Measurements from ENCODE around the gene BICD2.

BICD2 gene

DNA sequence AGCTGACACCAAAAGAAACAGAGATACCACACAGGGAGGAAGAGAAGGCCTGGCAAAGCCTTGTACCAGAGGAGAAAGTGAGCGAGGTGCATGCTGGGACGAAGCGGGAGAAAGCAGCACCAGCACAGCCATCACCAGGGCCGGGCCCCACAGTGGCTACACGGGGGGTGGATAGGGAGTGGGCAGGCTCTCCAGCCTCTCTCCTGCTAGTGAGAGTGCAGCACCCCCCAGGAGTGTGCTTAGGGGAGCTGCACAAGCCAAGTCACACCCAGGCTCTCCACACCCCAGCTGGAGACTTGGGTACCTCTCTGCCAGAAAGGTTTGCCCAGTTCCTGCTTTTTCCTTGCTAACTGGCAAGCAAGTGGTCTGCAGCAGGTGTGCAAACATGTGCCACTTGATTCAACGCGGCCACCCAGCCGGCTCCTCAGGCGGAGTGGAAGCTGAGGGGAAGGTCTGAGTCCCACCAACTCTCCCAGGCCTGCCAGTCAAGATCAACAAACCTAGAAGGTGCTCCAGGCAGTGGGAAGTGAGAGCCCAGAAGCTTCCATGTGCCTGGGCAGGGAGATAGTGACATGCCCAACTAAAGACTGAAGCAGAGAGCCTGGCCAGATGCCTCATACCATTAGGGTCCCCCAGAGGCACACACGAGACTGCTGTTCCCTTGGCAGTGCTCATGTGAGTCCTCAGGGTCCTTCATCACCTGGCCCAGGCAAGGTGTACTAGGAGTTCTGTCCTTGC is 39.9 kb downstream of the BICD2 start:
- no peak overlapping the region for H3K4me3 ChIP-seq (ENCODE audit: low read depth, low read length)
- no peak for DNase-seq (ENCODE audit: low read depth, low spot score)
- TF ChIP-seq, protein P1, sequence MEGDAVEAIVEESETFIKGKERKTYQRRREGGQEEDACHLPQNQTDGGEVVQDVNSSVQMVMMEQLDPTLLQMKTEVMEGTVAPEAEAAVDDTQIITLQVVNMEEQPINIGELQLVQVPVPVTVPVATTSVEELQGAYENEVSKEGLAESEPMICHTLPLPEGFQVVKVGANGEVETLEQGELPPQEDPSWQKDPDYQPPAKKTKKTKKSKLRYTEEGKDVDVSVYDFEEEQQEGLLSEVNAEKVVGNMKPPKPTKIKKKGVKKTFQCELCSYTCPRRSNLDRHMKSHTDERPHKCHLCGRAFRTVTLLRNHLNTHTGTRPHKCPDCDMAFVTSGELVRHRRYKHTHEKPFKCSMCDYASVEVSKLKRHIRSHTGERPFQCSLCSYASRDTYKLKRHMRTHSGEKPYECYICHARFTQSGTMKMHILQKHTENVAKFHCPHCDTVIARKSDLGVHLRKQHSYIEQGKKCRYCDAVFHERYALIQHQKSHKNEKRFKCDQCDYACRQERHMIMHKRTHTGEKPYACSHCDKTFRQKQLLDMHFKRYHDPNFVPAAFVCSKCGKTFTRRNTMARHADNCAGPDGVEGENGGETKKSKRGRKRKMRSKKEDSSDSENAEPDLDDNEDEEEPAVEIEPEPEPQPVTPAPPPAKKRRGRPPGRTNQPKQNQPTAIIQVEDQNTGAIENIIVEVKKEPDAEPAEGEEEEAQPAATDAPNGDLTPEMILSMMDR (IDR thresholded peaks at IDR 0.05; ENCODE audit: low read depth, low read length): no peak
- in situ Hi-C loops (cut with HindIII; ENCODE audit: low sequenced_read_pairs): no loop called here

DNA sequence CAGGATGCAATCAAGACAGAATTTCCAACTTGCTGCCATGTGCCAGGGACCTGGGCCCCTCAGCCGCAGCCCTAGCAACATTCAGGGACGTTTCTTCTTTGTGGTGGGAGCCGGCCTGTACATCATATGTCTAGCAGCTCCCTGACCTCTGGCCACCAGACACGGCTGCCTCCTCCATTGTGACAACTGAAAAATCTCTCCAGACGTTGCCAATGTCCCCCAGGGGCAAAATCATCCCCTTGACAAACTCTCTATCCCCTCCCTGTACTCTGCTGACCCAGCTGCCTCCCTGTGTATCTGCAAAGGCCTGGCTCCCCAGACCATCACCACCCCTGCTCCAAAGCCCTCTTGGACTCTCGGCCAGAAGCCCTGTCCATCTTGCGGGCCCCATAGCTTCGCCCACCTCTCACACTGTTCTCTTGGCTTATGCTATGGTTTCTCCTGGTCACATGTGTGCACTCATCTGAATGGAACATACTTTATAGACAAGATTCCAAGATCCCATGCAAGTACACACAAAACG is 40.8 kb downstream of the BICD2 start:
- in situ Hi-C loops (cut with HindIII; ENCODE audit: low sequenced_read_pairs): no loop called here
- TF ChIP-seq, protein P1 (IDR thresholded peaks at IDR 0.05; ENCODE audit: low read depth, low read length): no peak
- no peak for DNase-seq (ENCODE audit: low read depth, low spot score)
- H3K4me3 ChIP-seq (ENCODE audit: low read depth, low read length): no peak overlapping the region

DNA sequence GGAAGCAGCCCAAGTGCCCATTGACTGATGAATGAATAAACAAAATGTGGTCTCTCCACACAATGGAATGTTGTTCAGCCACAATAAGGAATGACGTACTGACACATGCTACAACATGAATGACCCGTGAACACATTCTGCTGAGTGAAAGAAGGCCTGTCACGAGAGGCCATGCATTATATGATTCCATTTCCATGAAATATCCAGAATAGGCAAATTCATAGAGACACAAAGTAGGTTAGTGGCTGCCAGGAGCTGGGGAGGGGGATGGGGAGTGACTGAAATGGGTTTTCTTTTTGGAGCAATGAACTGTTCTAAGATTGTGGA is 41.4 kb downstream of the BICD2 start:
- TF ChIP-seq, protein P1 (IDR thresholded peaks at IDR 0.05; ENCODE audit: low read depth, low read length): no peak
- peak; percentile 49 for DNase-seq (ENCODE audit: low read depth, low spot score)

DNA sequence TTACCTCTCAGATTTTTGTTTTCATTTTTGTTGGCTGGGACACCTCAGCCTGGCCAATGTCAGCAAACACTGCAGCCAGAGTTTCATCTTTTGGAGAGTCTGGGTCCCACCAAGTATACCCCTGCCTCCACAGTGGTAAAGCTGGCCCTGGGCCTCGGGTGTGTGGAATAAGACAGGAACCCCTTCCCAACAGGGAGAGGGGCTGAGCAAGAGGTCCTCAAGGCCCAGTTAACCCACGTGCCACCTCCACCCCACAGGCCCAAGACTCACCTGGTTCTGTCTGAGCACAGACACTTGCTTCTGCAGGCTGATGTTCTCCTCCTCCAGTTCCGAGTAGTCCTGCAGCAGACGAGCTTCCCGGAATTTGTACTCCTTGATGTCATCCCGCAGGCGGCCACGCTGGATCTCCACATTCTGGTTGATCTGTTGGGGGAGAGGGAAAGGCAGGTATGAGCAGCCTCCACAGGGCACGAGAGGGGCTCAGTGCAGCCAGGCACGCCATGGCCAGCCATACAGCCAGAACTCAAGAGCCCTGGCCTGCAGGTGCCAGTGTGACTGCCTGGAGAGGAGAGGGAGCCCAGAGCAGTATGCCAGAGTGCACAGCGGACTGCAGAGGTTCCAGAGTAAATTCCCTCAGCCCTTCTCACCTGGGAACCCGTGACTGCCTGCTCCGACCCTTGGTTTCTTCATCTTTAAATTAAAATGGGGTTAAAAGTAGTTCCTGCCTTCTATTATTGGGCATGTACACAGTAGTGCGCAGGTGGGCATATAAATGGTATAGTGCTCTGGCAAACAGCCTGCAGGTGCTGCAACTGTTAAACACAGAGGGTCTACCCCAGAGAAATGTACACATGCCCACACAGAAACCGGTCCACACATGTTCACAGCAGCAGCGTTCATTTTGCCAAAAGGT is 42.0 kb downstream of the BICD2 start:
- TF ChIP-seq, protein P1 (IDR thresholded peaks at IDR 0.05; ENCODE audit: low read depth, low read length): no peak
- no peak for DNase-seq (ENCODE audit: low read depth, low spot score)
- no peak overlapping the region for H3K4me3 ChIP-seq (ENCODE audit: low read depth, low read length)
- in situ Hi-C loops (cut with HindIII; ENCODE audit: low sequenced_read_pairs): no loop called here

More for the DNA sequence above, 41.4 kb downstream of the BICD2 start:
- H3K4me3 ChIP-seq (ENCODE audit: low read depth, low read length): no peak overlapping the region
- in situ Hi-C loops (cut with HindIII; ENCODE audit: low sequenced_read_pairs): no loop called here

GRCh38 chr9:92721548-92721947 is 43.1 kb downstream of the BICD2 start:
- no peak overlapping the region for H3K4me3 ChIP-seq (ENCODE audit: low read depth, low read length)
- TF ChIP-seq, protein P1 (IDR thresholded peaks at IDR 0.05; ENCODE audit: low read depth, low read length): no peak
- in situ Hi-C loops (cut with HindIII; ENCODE audit: low sequenced_read_pairs): no loop called here
- no peak for DNase-seq (ENCODE audit: low read depth, low spot score)

DNA sequence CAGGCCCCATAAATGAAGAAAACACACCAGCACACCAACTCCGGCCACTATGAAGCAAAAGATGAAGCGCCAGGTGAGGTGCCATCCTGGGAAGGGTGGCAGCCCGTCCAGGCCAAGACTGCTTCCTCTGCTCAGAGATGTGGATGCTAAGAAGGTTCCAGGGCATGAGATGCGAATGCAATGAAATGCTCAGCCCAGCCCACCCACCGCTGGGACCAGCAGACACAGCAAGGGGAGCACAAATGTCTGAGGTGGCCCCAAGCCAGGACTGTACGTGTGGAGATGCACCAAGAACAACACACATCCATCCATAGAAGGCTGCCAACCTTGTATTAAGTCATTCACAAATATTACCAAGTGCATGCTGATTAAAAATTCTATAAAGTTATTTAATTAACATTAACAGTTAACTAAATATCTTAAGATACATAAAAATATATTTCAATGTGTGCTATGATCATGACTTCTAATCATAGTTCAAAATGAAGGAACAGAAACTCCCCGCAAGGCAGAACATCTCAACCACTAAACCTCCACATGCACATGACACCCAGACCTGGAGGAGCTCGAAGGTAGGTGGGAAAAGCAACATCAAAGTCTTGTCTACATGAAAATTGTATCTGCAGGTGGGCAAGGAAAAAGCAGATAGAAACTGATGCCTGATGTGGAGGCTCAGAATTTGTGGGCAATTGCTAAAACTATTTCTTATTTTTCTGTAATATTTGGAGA is 43.7 kb downstream of the BICD2 start:
- TF ChIP-seq, protein P1 (IDR thresholded peaks at IDR 0.05; ENCODE audit: low read depth, low read length): no peak
- no peak overlapping the region for H3K4me3 ChIP-seq (ENCODE audit: low read depth, low read length)
- DNase-seq (ENCODE audit: low read depth, low spot score): no peak
- in situ Hi-C loops (cut with HindIII; ENCODE audit: low sequenced_read_pairs): no loop called here

All from astrocyte of the spinal cord (primary cell).